Transverse colon (tissue), 3 donors: ENCODE measurements around the gene THSD4.

Experiments used
- CTCF ChIP-seq, 5 experiments: fragments of 200-600 bp in 3 of 5; fragments of 450-650 bp in 2 of 5; sonication (generic) in 3 of 5; IDR thresholded peaks; 1 replicate in 2 of 5; 2 replicates in 3 of 5; pipeline ENCODE4 v1.5.1; 2016 to 2017; ENCODE audit warnings: antibody characterized with exemption in 5 of 5, inconsistent platforms in 3 of 5, mild to moderate bottlenecking in 2 of 5, moderate library complexity in 1 of 5
- EP300 ChIP-seq: sonication (generic); formaldehyde crosslinking; IDR thresholded peaks from one replicate; pipeline ENCODE4 v1.6.1; 2017; ENCODE audit warnings: antibody characterized with exemption, low read depth
- POLR2A ChIP-seq: fragments of 450-650 bp; IDR thresholded peaks from one replicate; pipeline ENCODE4 v1.6.1; 2016; ENCODE audit warnings: antibody characterized with exemption, mild to moderate bottlenecking, moderate library complexity

DNA sequence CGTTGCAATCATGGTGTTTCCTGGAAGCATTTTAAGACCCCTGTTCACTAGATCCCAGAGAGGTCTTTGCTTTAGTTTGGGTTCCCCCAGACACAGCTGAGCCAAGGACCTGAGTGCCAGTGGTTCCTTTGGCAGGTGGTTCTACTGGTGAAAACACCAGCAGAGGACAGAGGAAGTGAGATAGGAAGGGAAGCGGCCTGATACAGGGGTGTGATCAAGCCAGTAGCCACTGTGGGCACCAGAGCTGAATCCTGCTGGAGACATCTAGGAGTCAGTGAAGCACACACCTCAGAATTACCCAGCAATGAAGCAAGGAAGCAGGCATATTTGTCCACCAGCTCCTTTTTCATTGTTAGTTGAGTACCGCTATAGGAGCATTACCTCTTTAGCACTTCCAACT lies 451.9 kb downstream of the THSD4 start:
- TF ChIP-seq POLR2A = no peak
- TF ChIP-seq EP300 = no peak
- TF ChIP-seq CTCF (IDR thresholded peaks at IDR 0.05) = no peak
